Heart left ventricle (tissue), 16 donors: ENCODE measurements around the gene PEPD. TPM values are rescaled to one million over a fixed set of nuclear protein-coding genes. Genes with fewer than 3 reads are reported as not detected.

ENCODE experiments used
- ATAC-seq, 4 donors: fragments of 200-7000 bp; cut with Tn5 transposase; one replicate each; pipeline ENCODE4 v1.9.1; 2020 to 2022; ENCODE audit warnings: moderate library complexity in 4 of 4, mild to moderate bottlenecking in 3 of 4, moderate number of reproducible peaks in 1 of 4
- DNase-seq, 5 donors: peaks; one replicate each; pipeline ENCODE4 v3.0.0-alpha.2; 2020
- H3K27ac ChIP-seq, 12 donors: fragments of 200-600 bp; sonication (generic) in 4 of 12; one replicate each; pipeline versions ENCODE4 v1.5.0 to v1.8.0; 2016 to 2022; ENCODE audit warnings: mild to moderate bottlenecking in 2 of 12
- H3K27me3 ChIP-seq, 9 donors: fragments of 200-600 bp; sonication (generic) in 2 of 9; one replicate each; pipeline versions ENCODE4 v1.5.1 to v1.8.0; 2016 to 2022; ENCODE audit warnings: mild to moderate bottlenecking in 3 of 9
- H3K36me3 ChIP-seq, 9 donors: fragments of 200-600 bp; sonication (generic) in 2 of 9; one replicate each; pipeline versions ENCODE4 v1.5.0 to v1.8.0; 2018 to 2022; ENCODE audit warnings: mild to moderate bottlenecking in 2 of 9
- H3K4me1 ChIP-seq, 12 donors: fragments of 200-600 bp; sonication (generic) in 4 of 12; one replicate each; pipeline versions ENCODE4 v1.5.0 to v1.8.0; 2016 to 2022; ENCODE audit warnings: mild to moderate bottlenecking in 3 of 12
- H3K4me3 ChIP-seq, 12 donors: fragments of 200-600 bp; sonication (generic) in 4 of 12; one replicate each; pipeline versions ENCODE4 v1.5.0 to v1.8.0; 2017 to 2022; ENCODE audit warnings: mild to moderate bottlenecking in 9 of 12, moderate library complexity in 4 of 12
- H3K9me3 ChIP-seq, 12 donors: fragments of 200-600 bp; sonication (generic) in 4 of 12; one replicate each; pipeline versions ENCODE4 v1.5.0 to v1.8.0; 2016 to 2022; ENCODE audit warnings: mild to moderate bottlenecking in 1 of 12
- CTCF ChIP-seq, 12 donors: fragments of 200-600 bp; sonication (generic) in 4 of 12; IDR thresholded peaks; one replicate each; pipeline versions ENCODE4 v1.5.0 to v1.8.0; 2018 to 2022; ENCODE audit warnings: antibody characterized with exemption in 12 of 12, mild to moderate bottlenecking in 5 of 12
- POLR2A ChIP-seq, 2 donors: fragments of 450-650 bp; IDR thresholded peaks; one replicate each; pipeline ENCODE4 v1.6.1; 2017; ENCODE audit warnings: antibody characterized with exemption in 2 of 2, mild to moderate bottlenecking in 2 of 2, moderate library complexity in 2 of 2
- WGBS, 4 donors: extraction: QIAGEN DNeasy Blood & Tissue Kit in 2 of 4; methylation state at CpG; one replicate each; pipeline versions ENCODE4 v1.1.5 to v1.1.7; 2013 to 2018; 5-methylcytosine and 5-hydroxymethylcytosine counted together
- intact Hi-C, 10 donors: fragments of 100-400 bp; cut with DNase I; formaldehyde crosslinking; loops; one replicate each; pipeline versions ENCODE4 v1.11.1 to v1.14.2; 2022
- polyA plus RNA-seq, 2 donors: library from polyadenylated mRNA; stranded (reverse); fragments of 200-250 nt; gene quantifications; one replicate each; pipeline ENCODE4 v1.2.3, GENCODE V29; 2013
- total RNA-seq, 9 donors: library from RNA; depleted of rRNA in 2 of 9; stranded (reverse); fragments of >200 nt in 2 of 9; fragmentation: NEBNext Ultra II Directional in 3 of 9; extraction: Animal tissue kit (Norgen Biotek cat#: 25700) in 3 of 9; gene quantifications; one replicate each; pipeline versions ENCODE4 v1.1.0 to v1.2.4, GENCODE V29; 2016 to 2023
- donor health status: ischemic (EF 13 %, LVEDD 7.1; RV severe dilation, severe dysfunction).
- donor health status: healthy with polysubstance abuse.
- donor health status: DM: no; HTN: yes; CAD: no.
- donor health status: DM: no; HTN: no; CAD: no.
- donor health status: ischemic (EF 25% LVEDD 6.9; RV normal size, moderate dysfunction).
- donor health status: ischemic (EF 25% LVEDD 5.7; RV mildly dilated, moderate dysfunction).
- donor health status: healthy.
- donor health status: DM: yes; HTN: yes; CAD: no.
- donor health status: ischemic (EF 35%, LVEDD 5.7; RV mildly dilated, moderate dysfunction).
- donor health status: nonischemic (EF 11% LVEDD 7.7; RV severe dilation, severe dysfunction).
- donor health status: DM: yes; HTN: yes; CAD: no.
- donor health status: PGD.
- donor health status: ischemic (EF 29% LVEDD 5.4; RV normal size, mild dysfunction).
- donor health status: nonischemic (EF 23%, LVEDD 6.1; RV moderate dilation, normal function).

Gene PEPD
- total and polyA plus RNA-seq, 11 donors, result 19.4 to 45.7 (median 29.9) TPM

- TF ChIP-seq CTCF (IDR thresholded peaks at IDR 0.05) (no peak), POLR2A (IDR thresholded peaks at IDR 0.05) (no peak)
- Histone ChIP-seq H3K27me3 (no peaks in the 10 kb centered on the region), H3K4me3 (no peak overlapping the region), H3K9me3 (no peaks in the 10 kb centered on the region), H3K36me3 (no peaks in the 10 kb centered on the region), H3K27ac (no peak overlapping the region), H3K4me1 (no peaks in the 10 kb centered on the region)
- ATAC-seq (no peak), DNase-seq (no peak)
- WGBS, 4 donors, result 95 to 98% (median 96%) methylated on average over 3 of the region's 3 CpGs
- intact Hi-C loops, result no loop called here
Measured at GRCh38 chr19:33422369-33423180, 99.0 kb downstream of the PEPD start.

- DNase-seq, result peak in 1 of 5 donors; percentile 12
- ATAC-seq, result no peak
- TF ChIP-seq CTCF (IDR thresholded peaks at IDR 0.05) (no peak), POLR2A (IDR thresholded peaks at IDR 0.05) (no peak)
- Histone ChIP-seq H3K9me3 (no peaks in the 10 kb centered on the region), H3K27ac (no peak overlapping the region), H3K27me3 (no peaks in the 10 kb centered on the region), H3K4me1 (peaks cover 0 to 7% (median 0%) of the 10 kb centered on the region in 12 donors), H3K36me3 (no peaks in the 10 kb centered on the region), H3K4me3 (no peak overlapping the region)
- intact Hi-C loops, result no loop called here
- WGBS, 4 donors, result 88 to 99% (median 96%) methylated on average over 7 of the region's 7 CpGs
Measured at GRCh38 chr19:33421368-33421767, 100.2 kb downstream of the PEPD start.

GRCh38 chr19:33420821-33421220 is 100.8 kb downstream of the PEPD start:
- intact Hi-C loops, result no loop called here
- DNase-seq (peak in 1 of 5 donors; percentile 9), ATAC-seq (no peak)
- Histone ChIP-seq H3K4me1 (peaks cover 0 to 9% (median 0%) of the 10 kb centered on the region in 12 donors), H3K4me3 (no peak overlapping the region), H3K9me3 (no peaks in the 10 kb centered on the region), H3K36me3 (no peaks in the 10 kb centered on the region), H3K27me3 (no peaks in the 10 kb centered on the region), H3K27ac (no peak overlapping the region)
- 94% methylated on average over 9 of the region's 9 CpGs for WGBS, 4 donors
- TF ChIP-seq CTCF (IDR thresholded peaks at IDR 0.05), result no peak
- TF ChIP-seq POLR2A (IDR thresholded peaks at IDR 0.05), result no peak

GRCh38 chr19:33419788-33420130 is 101.8 kb downstream of the PEPD start:
- no peak overlapping the region for H3K4me3 ChIP-seq
- no peaks in the 10 kb centered on the region for H3K36me3 ChIP-seq
- no peak for ATAC-seq
- H3K27ac ChIP-seq, result no peak overlapping the region
- peak in 1 of 5 donors; percentile 46 for DNase-seq
- no peaks in the 10 kb centered on the region for H3K9me3 ChIP-seq
- 42 to 65% (median 57%) methylated on average over 6 of the region's 6 CpGs for WGBS, 4 donors
- H3K27me3 ChIP-seq, result no peaks in the 10 kb centered on the region
- peaks cover 0 to 9% (median 0%) of the 10 kb centered on the region in 12 donors for H3K4me1 ChIP-seq
- intact Hi-C loops, result loop anchor here in 3 of 10 donors (5.0 kb wide), 2 partner anchors 348 to 353 kb away; no protein-coding TSS in a partner anchor
- TF ChIP-seq CTCF (IDR thresholded peaks at IDR 0.05) (no peak), POLR2A (IDR thresholded peaks at IDR 0.05) (no peak)
